ENCODE data around the gene PPEF1.
"Not testable (repeated sequence)": the region's sequence is repeated elsewhere in the genome, so short reads cannot be mapped to it uniquely, and the experiment has no call there.

GRCh38 chrX:18847901-18848300 lies 140.5 kb downstream of the PPEF1 start:
- not testable (repeated sequence) for TF ChIP-seq CTCF (IDR thresholded peaks at IDR 0.05 in 2 of 3, conservative IDR thresholded peaks at IDR 0.05 in 1 of 3; ENCODE audit: insufficient read depth in 2 of 3, low read depth in 1 of 3, low read length in 3 of 3); PHF8 (IDR thresholded peaks at IDR 0.05; ENCODE audit: borderline replicate concordance, low read length); ZNF175 (CRISPR knock-in tag; IDR thresholded peaks at IDR 0.05; ENCODE audit: low read depth)
